Neural crest cell (in vitro differentiated cells): Measurements from ENCODE around the gene ASZ1. TPM values are rescaled to one million over a fixed set of nuclear protein-coding genes. Genes with fewer than 3 reads are reported as not detected.

Experiments
- DNase-seq: peaks from one replicate; pipeline ENCODE4 v3.0.0; 2021; ENCODE audit warnings: low read depth, mixed read lengths, low spot score
- H3K27ac Mint-ChIP-seq: one replicate; pipeline ENCODE4 v1.8.0; 2021; ENCODE audit warnings: mild to moderate bottlenecking, mixed read lengths; ENCODE audit not compliant: unreplicated experiment
- H3K27me3 Mint-ChIP-seq: 2 replicates; pipeline ENCODE4 v1.8.0; 2021; ENCODE audit warnings: low read depth, mild to moderate bottlenecking, mixed read lengths
- H3K36me3 Mint-ChIP-seq: 2 replicates; pipeline ENCODE4 v1.8.0; 2021; ENCODE audit warnings: low read depth, mild to moderate bottlenecking, mixed read lengths
- H3K4me1 Mint-ChIP-seq: 2 replicates; pipeline ENCODE4 v1.8.0; 2021; ENCODE audit warnings: mixed read lengths
- H3K4me3 Mint-ChIP-seq: one replicate; pipeline ENCODE4 v1.8.0; 2021; ENCODE audit warnings: mild to moderate bottlenecking, mixed read lengths
- H3K9me3 Mint-ChIP-seq: 2 replicates; pipeline ENCODE4 v1.8.0; 2021; ENCODE audit warnings: mixed read lengths
- CTCF ChIP-seq: fragments of 200-600 bp; sonication (generic); conservative IDR thresholded peaks from 2 replicates; pipeline ENCODE4 v1.5.0; 2021; ENCODE audit warnings: antibody characterized with exemption, mild to moderate bottlenecking
- total RNA-seq: library from RNA; stranded (reverse); gene quantifications from 2 replicates; pipeline ENCODE4 v1.2.1, GENCODE V29; 2021

Gene ASZ1
- total RNA-seq, 1 donor from 2014 or later = not detected

DNA sequence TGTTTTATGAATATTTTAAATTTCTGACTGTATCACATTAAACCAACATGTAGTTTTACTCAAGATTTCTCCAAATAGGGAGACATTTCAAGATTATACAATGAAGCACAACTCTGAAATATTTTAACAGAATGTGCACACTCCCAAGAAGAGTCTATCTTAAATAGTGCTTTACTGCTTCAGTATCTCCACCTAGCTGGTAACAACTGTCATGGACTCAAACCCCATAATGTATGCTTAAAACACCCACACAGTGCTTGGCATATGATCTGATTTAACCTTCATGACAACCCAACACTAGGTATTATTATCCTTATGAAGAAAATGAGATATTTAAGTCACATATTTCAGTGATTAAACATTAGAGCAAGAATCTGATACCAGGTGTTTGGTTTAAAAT, 45.9 kb downstream of the ASZ1 start:
- Mint-ChIP-seq H3K36me3 (no peaks in the 10 kb centered on the region), H3K27ac (no peak overlapping the region), H3K27me3 (peaks cover 3% of the 10 kb centered on the region), H3K9me3 (peaks cover 3% of the 10 kb centered on the region), H3K4me3 (no peak overlapping the region), H3K4me1 (no peaks in the 10 kb centered on the region)
- TF ChIP-seq CTCF = no peak
- no peak for DNase-seq

DNA sequence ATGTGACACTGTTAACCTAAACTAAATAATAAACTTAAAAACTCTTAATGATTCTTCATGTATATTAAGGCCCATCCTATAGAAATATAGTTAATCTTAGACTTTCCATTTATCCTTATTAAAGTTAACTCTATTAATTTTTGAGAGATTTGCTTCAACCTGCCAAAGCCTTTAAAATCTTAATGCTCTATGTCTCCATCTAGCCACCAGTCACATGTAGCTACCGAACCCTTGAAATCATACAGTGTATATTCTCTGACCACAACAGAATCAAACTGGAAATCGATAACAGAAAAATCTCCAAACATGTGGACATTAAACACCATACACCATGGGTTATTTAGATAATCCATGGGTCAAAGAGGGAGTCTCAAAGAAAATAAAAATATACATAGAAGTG, 51.9 kb downstream of the ASZ1 start:
- Mint-ChIP-seq H3K4me1 (no peaks in the 10 kb centered on the region), H3K27ac (no peak overlapping the region), H3K27me3 (peaks cover 3% of the 10 kb centered on the region), H3K36me3 (no peaks in the 10 kb centered on the region), H3K4me3 (no peak overlapping the region), H3K9me3 (peaks cover 3% of the 10 kb centered on the region)
- no peak for DNase-seq
- no peak for TF ChIP-seq CTCF

DNA sequence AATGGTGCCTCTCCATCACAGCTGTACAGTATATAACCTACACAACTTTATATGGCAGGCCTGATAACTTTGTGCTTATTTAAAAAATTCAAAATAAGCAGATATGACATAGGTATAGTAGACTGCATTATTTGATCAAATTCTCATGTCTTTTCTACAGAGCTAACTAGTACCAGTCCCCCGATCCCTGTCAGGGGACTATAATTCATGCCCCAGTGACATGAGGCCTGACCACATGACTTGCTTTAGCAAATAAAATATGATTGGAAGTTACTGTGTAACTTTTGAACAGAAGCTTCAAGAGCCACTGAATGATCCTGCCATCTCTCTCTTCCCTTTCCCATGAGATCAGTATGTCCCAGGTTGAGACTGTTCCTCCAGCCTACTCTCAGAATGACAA, 55.2 kb downstream of the ASZ1 start:
- Mint-ChIP-seq H3K27ac (no peak overlapping the region), H3K4me1 (no peaks in the 10 kb centered on the region), H3K9me3 (peaks cover 3% of the 10 kb centered on the region), H3K4me3 (no peak overlapping the region), H3K27me3 (peaks cover 3% of the 10 kb centered on the region), H3K36me3 (no peaks in the 10 kb centered on the region)
- DNase-seq = no peak
- TF ChIP-seq CTCF = no peak

- no peak for DNase-seq
- Mint-ChIP-seq H3K4me3 (no peak overlapping the region), H3K27me3 (no peaks in the 10 kb centered on the region), H3K36me3 (no peaks in the 10 kb centered on the region), H3K27ac (no peak overlapping the region), H3K9me3 (no peaks in the 10 kb centered on the region), H3K4me1 (peaks cover 6% of the 10 kb centered on the region)
- no peak for TF ChIP-seq CTCF
These were observed 62.8 kb downstream of the ASZ1 start for GRCh38 chr7:117364339-117365080.

- Mint-ChIP-seq H3K4me3 (no peak overlapping the region), H3K9me3 (no peaks in the 10 kb centered on the region), H3K27me3 (no peaks in the 10 kb centered on the region), H3K27ac (no peak overlapping the region), H3K4me1 (peaks cover 6% of the 10 kb centered on the region), H3K36me3 (no peaks in the 10 kb centered on the region)
- DNase-seq = no peak
- TF ChIP-seq CTCF = no peak
These were observed 64.9 kb downstream of the ASZ1 start for GRCh38 chr7:117362294-117362888.
